GM21717 (cell line): Measurements from ENCODE around the gene FJX1.
A peak's percentile ranks its signal among the peaks of the same experiment; 100 is the strongest.

Experiments
- ATAC-seq: cut with Tn5 transposase; IDR thresholded peaks from one replicate; pipeline ENCODE4 v1.9.1; 2021; ENCODE audit warnings: mild to moderate bottlenecking, moderate library complexity; ENCODE audit not compliant: unreplicated experiment

FJX1 gene

GRCh38 chr11:35605706-35606105 lies 12.6 kb upstream of the FJX1 start:
- no peak for ATAC-seq

- no peak for ATAC-seq
Measured at GRCh38 chr11:35606206-35606605, 12.1 kb upstream of the FJX1 start.

GRCh38 chr11:35608502-35608901 lies 9.8 kb upstream of the FJX1 start:
- ATAC-seq, result no peak

- no peak for ATAC-seq
Measured at GRCh38 chr11:35609656-35610055, 8.6 kb upstream of the FJX1 start.

- no peak for ATAC-seq
Measured at GRCh38 chr11:35610631-35611030, 7.6 kb upstream of the FJX1 start.

- no peak for ATAC-seq
Measured at GRCh38 chr11:35611741-35612140, 6.5 kb upstream of the FJX1 start.

GRCh38 chr11:35614939-35615569 lies 3.2 kb upstream of the FJX1 start:
- ATAC-seq, result no peak

- no peak for ATAC-seq
Measured at GRCh38 chr11:35615921-35616900, 2.0 kb upstream of the FJX1 start.

GRCh38 chr11:35617316-35617686 lies 959 bp upstream of the FJX1 start:
- ATAC-seq, result no peak

- ATAC-seq, result peak; percentile 40
Measured at GRCh38 chr11:35618497-35619115, 346 bp downstream of the FJX1 start.

- peak; percentile 26 for ATAC-seq
Measured at GRCh38 chr11:35619116-35619854, 1.0 kb downstream of the FJX1 start.

GRCh38 chr11:35619855-35620640 lies 1.8 kb downstream of the FJX1 start:
- peak; percentile 6 for ATAC-seq

GRCh38 chr11:35620795-35621194 lies 2.5 kb downstream of the FJX1 start:
- ATAC-seq, result no peak

- ATAC-seq, result no peak
Measured at GRCh38 chr11:35621620-35622019, 3.4 kb downstream of the FJX1 start.

- no peak for ATAC-seq
Measured at GRCh38 chr11:35622070-35622469, 3.8 kb downstream of the FJX1 start.

- ATAC-seq, result no peak
Measured at GRCh38 chr11:35623621-35624168, 5.4 kb downstream of the FJX1 start.

GRCh38 chr11:35624316-35624715 lies 6.1 kb downstream of the FJX1 start:
- no peak for ATAC-seq

- ATAC-seq, result no peak
Measured at GRCh38 chr11:35624781-35625180, 6.5 kb downstream of the FJX1 start.

GRCh38 chr11:35626501-35626900 lies 8.2 kb downstream of the FJX1 start:
- ATAC-seq, result no peak

GRCh38 chr11:35629511-35629910 lies 11.3 kb downstream of the FJX1 start:
- no peak for ATAC-seq
